ENCODE data around the gene CHST8. TPM values are rescaled to one million over a fixed set of nuclear protein-coding genes. Genes with fewer than 3 reads are reported as not detected.

The CHST8 gene
- total RNA-seq, 1 donor from 2014 or later, result not detected

DNA sequence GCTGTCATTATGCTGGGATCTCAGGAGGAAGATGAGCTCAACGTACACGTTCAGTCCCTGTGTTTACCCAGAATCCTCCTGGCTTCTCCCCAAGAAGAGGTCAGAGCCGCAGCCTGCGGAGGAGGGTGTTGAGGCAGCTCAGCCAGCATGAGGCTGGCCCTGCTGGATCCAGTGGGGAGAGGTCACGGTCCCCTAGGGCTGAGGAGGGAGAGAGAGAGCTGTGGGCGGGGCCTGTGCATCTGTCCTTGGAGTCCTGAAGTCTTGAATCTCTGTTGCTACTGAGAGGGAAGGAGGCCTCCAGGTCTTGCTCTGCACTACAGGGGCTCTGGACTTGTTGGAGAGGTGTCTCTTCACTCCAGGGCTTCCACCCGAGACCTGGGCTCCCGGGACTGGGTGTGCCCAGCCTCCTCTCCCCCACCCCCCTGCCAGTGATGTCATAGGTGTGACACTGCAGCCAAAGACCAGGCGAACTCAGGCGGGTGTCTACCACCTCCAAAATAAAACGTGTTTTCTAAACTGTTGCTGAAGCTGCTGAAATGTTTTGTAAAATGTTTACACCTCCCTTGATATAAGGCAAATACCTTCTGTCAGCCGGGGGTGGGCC is 97.0 kb downstream of the CHST8 start:
- Mint-ChIP-seq H3K27ac (ENCODE audit: unreplicated experiment) (no peak overlapping the region), H3K4me1 (ENCODE audit: low read depth, unreplicated experiment) (no peaks in the 10 kb centered on the region), H3K27me3 (ENCODE audit: low read depth, unreplicated experiment) (peaks cover 55% of the 10 kb centered on the region), H3K4me3 (ENCODE audit: unreplicated experiment) (no peak overlapping the region), H3K36me3 (ENCODE audit: low read depth, unreplicated experiment) (no peaks in the 10 kb centered on the region), H3K9me3 (ENCODE audit: unreplicated experiment) (peaks cover 11% of the 10 kb centered on the region)
- H3K27me3 ChIP-seq (ENCODE audit: insufficient read depth, low read length), result no peaks in the 10 kb centered on the region
- no peak overlapping the region for H3K4me2 ChIP-seq (ENCODE audit: low read length)
- H3K9ac ChIP-seq (ENCODE audit: low read length), result no peak overlapping the region
- FAIRE-seq (no peak), DNase-seq (ENCODE audit: low read depth) (no peak)
- no peak overlapping the region for H3K27ac ChIP-seq (ENCODE audit: low read depth, low read length)
- H3K79me2 ChIP-seq (ENCODE audit: insufficient read depth, low read length), result no peaks in the 10 kb centered on the region
- no peaks in the 10 kb centered on the region for H3K9me3 ChIP-seq (ENCODE audit: insufficient read depth, low read depth, low read length)
- no peaks in the 10 kb centered on the region for H3K4me1 ChIP-seq (ENCODE audit: insufficient read depth, low read length)
- no peak overlapping the region for H2AFZ ChIP-seq (ENCODE audit: low read depth, low read length)
- TF ChIP-seq, protein P1, sequence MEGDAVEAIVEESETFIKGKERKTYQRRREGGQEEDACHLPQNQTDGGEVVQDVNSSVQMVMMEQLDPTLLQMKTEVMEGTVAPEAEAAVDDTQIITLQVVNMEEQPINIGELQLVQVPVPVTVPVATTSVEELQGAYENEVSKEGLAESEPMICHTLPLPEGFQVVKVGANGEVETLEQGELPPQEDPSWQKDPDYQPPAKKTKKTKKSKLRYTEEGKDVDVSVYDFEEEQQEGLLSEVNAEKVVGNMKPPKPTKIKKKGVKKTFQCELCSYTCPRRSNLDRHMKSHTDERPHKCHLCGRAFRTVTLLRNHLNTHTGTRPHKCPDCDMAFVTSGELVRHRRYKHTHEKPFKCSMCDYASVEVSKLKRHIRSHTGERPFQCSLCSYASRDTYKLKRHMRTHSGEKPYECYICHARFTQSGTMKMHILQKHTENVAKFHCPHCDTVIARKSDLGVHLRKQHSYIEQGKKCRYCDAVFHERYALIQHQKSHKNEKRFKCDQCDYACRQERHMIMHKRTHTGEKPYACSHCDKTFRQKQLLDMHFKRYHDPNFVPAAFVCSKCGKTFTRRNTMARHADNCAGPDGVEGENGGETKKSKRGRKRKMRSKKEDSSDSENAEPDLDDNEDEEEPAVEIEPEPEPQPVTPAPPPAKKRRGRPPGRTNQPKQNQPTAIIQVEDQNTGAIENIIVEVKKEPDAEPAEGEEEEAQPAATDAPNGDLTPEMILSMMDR (IDR thresholded peaks at IDR 0.05; ENCODE audit: insufficient read depth, low read depth, low read length), result no peak
- TF ChIP-seq EZH2 (IDR thresholded peaks at IDR 0.05; ENCODE audit: insufficient read depth, low read length), result no peak
- no peaks in the 10 kb centered on the region for H4K20me1 ChIP-seq (ENCODE audit: insufficient read depth, low read length)
- no peaks in the 10 kb centered on the region for H3K36me3 ChIP-seq (ENCODE audit: insufficient read depth, low read length)
- H3K4me3 ChIP-seq (ENCODE audit: insufficient read depth, low read depth, low read length), result no peak overlapping the region

DNA sequence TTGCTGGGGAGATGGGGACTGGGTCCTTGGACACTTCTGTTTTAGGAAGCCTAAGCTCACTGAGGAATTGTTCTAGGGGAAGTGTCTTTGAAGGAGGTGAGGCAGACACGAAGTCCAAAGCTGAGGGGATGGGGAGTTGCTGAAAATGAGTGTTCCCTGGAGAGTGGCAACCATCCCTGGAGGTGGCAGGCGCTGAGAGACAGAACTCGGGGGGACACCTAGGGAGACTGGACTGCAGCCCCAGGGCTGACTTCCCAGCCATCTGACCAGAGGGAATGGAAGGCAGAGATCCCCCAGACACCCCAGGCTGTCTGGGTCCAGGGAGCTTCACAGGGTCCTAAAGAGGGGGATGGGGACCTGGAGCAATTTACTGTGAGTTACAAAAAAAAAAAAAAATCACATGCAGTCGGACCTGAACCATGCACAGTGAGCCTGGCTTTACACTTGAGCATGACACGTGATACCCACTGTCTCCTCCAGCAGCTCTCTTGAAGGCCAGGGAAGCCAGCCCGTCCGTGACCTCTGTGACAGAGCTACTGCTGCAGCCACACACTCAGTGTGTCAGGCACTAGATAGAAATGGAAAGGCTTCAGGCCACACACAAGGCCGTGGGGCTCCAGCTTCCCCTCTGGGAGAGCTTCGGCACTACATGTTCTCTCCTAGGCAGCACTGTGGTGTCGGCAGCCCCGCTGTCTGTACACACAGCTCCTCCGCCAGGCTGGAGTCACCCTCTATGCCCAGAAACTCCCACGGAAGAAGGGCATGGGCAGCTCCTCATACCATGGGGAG is 97.8 kb downstream of the CHST8 start:
- no peak overlapping the region for H3K4me2 ChIP-seq (ENCODE audit: low read length)
- no peaks in the 10 kb centered on the region for H3K79me2 ChIP-seq (ENCODE audit: insufficient read depth, low read length)
- no peaks in the 10 kb centered on the region for H3K4me1 Mint-ChIP-seq (ENCODE audit: low read depth, unreplicated experiment)
- peaks cover 51% of the 10 kb centered on the region for H3K27me3 Mint-ChIP-seq (ENCODE audit: low read depth, unreplicated experiment)
- H3K9me3 ChIP-seq (ENCODE audit: insufficient read depth, low read depth, low read length), result no peaks in the 10 kb centered on the region
- peaks cover 9% of the 10 kb centered on the region for H3K9me3 Mint-ChIP-seq (ENCODE audit: unreplicated experiment)
- H3K27ac Mint-ChIP-seq (ENCODE audit: unreplicated experiment), result no peak overlapping the region
- no peaks in the 10 kb centered on the region for H3K36me3 Mint-ChIP-seq (ENCODE audit: low read depth, unreplicated experiment)
- H4K20me1 ChIP-seq (ENCODE audit: insufficient read depth, low read length), result no peaks in the 10 kb centered on the region
- H3K27ac ChIP-seq (ENCODE audit: low read depth, low read length), result no peak overlapping the region
- H3K9ac ChIP-seq (ENCODE audit: low read length), result no peak overlapping the region
- FAIRE-seq, result no peak
- no peak for DNase-seq (ENCODE audit: low read depth)
- no peaks in the 10 kb centered on the region for H3K27me3 ChIP-seq (ENCODE audit: insufficient read depth, low read length)
- H3K36me3 ChIP-seq (ENCODE audit: insufficient read depth, low read length), result no peaks in the 10 kb centered on the region
- no peak overlapping the region for H2AFZ ChIP-seq (ENCODE audit: low read depth, low read length)
- H3K4me3 ChIP-seq (ENCODE audit: insufficient read depth, low read depth, low read length), result no peak overlapping the region
- H3K4me3 Mint-ChIP-seq (ENCODE audit: unreplicated experiment), result no peak overlapping the region
- no peak for TF ChIP-seq EZH2 (IDR thresholded peaks at IDR 0.05; ENCODE audit: insufficient read depth, low read length)
- TF ChIP-seq, protein P1 (IDR thresholded peaks at IDR 0.05; ENCODE audit: insufficient read depth, low read depth, low read length), result no peak
- H3K4me1 ChIP-seq (ENCODE audit: insufficient read depth, low read length), result no peaks in the 10 kb centered on the region

DNA sequence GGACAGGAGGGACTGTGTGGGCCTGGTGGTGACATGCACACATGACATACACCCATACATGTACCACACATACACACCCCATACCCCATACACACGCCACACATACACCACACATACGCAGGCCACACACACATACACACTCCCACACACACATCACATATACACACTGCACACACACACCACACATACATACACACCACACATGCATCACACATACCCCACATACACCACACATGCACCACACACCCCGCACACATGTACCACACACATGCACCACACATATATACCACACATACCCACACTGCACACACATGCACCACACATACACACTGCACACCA is 98.4 kb downstream of the CHST8 start:
- Mint-ChIP-seq H3K9me3 (ENCODE audit: unreplicated experiment) (peaks cover 5% of the 10 kb centered on the region), H3K4me1 (ENCODE audit: low read depth, unreplicated experiment) (no peaks in the 10 kb centered on the region), H3K4me3 (ENCODE audit: unreplicated experiment) (no peak overlapping the region), H3K27ac (ENCODE audit: unreplicated experiment) (no peak overlapping the region), H3K36me3 (ENCODE audit: low read depth, unreplicated experiment) (no peaks in the 10 kb centered on the region), H3K27me3 (ENCODE audit: low read depth, unreplicated experiment) (peaks cover 46% of the 10 kb centered on the region)
- Histone ChIP-seq H2AFZ (ENCODE audit: low read depth, low read length) (no peak overlapping the region), H3K4me1 (ENCODE audit: insufficient read depth, low read length) (no peaks in the 10 kb centered on the region), H3K36me3 (ENCODE audit: insufficient read depth, low read length) (no peaks in the 10 kb centered on the region), H3K79me2 (ENCODE audit: insufficient read depth, low read length) (no peaks in the 10 kb centered on the region), H3K4me2 (ENCODE audit: low read length) (no peak overlapping the region), H4K20me1 (ENCODE audit: insufficient read depth, low read length) (no peaks in the 10 kb centered on the region), H3K27ac (ENCODE audit: low read depth, low read length) (no peak overlapping the region), H3K4me3 (ENCODE audit: insufficient read depth, low read depth, low read length) (no peak overlapping the region), H3K27me3 (ENCODE audit: insufficient read depth, low read length) (no peaks in the 10 kb centered on the region), H3K9me3 (ENCODE audit: insufficient read depth, low read depth, low read length) (no peaks in the 10 kb centered on the region), H3K9ac (ENCODE audit: low read length) (no peak overlapping the region)
- FAIRE-seq, result no peak
- no peak for DNase-seq (ENCODE audit: low read depth)
- TF ChIP-seq, protein P1 (IDR thresholded peaks at IDR 0.05; ENCODE audit: insufficient read depth, low read depth, low read length), result no peak
- TF ChIP-seq EZH2 (IDR thresholded peaks at IDR 0.05; ENCODE audit: insufficient read depth, low read length), result no peak
